OCI-LY7 (cell line): ENCODE results near the gene NPS. TPM values are rescaled to one million over a fixed set of nuclear protein-coding genes. Genes with fewer than 3 reads are reported as not detected.

Experiments
- BruUV-seq: library from RNA; stranded (reverse); fragments of 400-500 nt; replicated peaks from 2 replicates; lab custom pipeline; 2021; lab: Mats Ljungman, UMichigan
- CTCF ChIA-PET: fragments of 300-600 bp; sonication (Branson Sonifier 250); formaldehyde crosslinking; loops from one replicate; lab custom pipeline; 2022; ENCODE audit warnings: antibody characterized with exemption; ENCODE audit not compliant: unreplicated experiment; lab: Charles Lee
- POLR2A ChIA-PET: fragments of 300-600 bp; sonication (Branson Sonifier 250); formaldehyde crosslinking; loops from one replicate; lab custom pipeline; 2022; ENCODE audit warnings: antibody characterized with exemption; lab: Charles Lee
- DNase-seq: peaks from one replicate; pipeline ENCODE4 v3.0.0-alpha.2; 2015; ENCODE audit warnings: low spot score
- H2AFZ ChIP-seq: fragments of 200-600 bp; sonication (generic), shearing (Covaris generic); 2 replicates; pipeline ENCODE4 v1.6.1; 2014; ENCODE audit warnings: mild to moderate bottlenecking, antibody characterized with exemption, low read length, moderate library complexity
- H3K27ac ChIP-seq: fragments of 200-600 bp; sonication (generic); 2 replicates; pipeline ENCODE4 v1.5.1; 2014; ENCODE audit warnings: mixed run types, low read depth, mild to moderate bottlenecking, moderate library complexity, low read length, inconsistent platforms; ENCODE audit not compliant: poor library complexity, severe bottlenecking
- H3K36me3 ChIP-seq: fragments of 200-600 bp; sonication (generic); 2 replicates; pipeline ENCODE4 v1.6.1; 2014; ENCODE audit warnings: mild to moderate bottlenecking, antibody characterized with exemption, low read length, moderate library complexity, mixed read lengths; ENCODE audit not compliant: insufficient read depth
- H3K4me1 ChIP-seq: fragments of 200-600 bp; sonication (generic); 2 replicates; pipeline ENCODE4 v1.5.1; 2014; ENCODE audit warnings: mild to moderate bottlenecking, low read length; ENCODE audit not compliant: insufficient read depth, poor library complexity, severe bottlenecking
- H3K4me2 ChIP-seq: fragments of 200-600 bp; sonication (generic); 2 replicates; pipeline ENCODE4 v1.6.1; 2014; ENCODE audit warnings: mild to moderate bottlenecking, low read length
- H3K4me3 ChIP-seq: fragments of 200-600 bp; sonication (generic); 2 replicates; pipeline ENCODE4 v1.5.1; 2014; ENCODE audit warnings: mild to moderate bottlenecking, low read depth, low read length; ENCODE audit not compliant: poor library complexity, severe bottlenecking
- H3K79me2 ChIP-seq: fragments of 200-600 bp; sonication (generic); 2 replicates; pipeline ENCODE4 v1.6.1; 2016; ENCODE audit warnings: low read depth, mild to moderate bottlenecking, low read length, moderate library complexity, mixed read lengths; ENCODE audit not compliant: insufficient read depth
- H3K9me2 ChIP-seq: fragments of 200-600 bp; sonication (generic); 2 replicates; pipeline ENCODE4 v1.6.1; 2016; ENCODE audit warnings: mild to moderate bottlenecking, low read length, mixed read lengths; ENCODE audit not compliant: insufficient read depth
- H3K9me3 ChIP-seq: fragments of 200-600 bp; sonication (generic); 2 replicates; pipeline ENCODE4 v1.6.1; 2014; ENCODE audit warnings: mild to moderate bottlenecking, mixed run types, low read length, mixed read lengths
- H4K20me1 ChIP-seq: fragments of 200-600 bp; sonication (generic); 2 replicates; pipeline ENCODE4 v1.6.1; 2014; ENCODE audit warnings: mild to moderate bottlenecking, antibody characterized with exemption, low read length, moderate library complexity, mixed read lengths; ENCODE audit not compliant: insufficient read depth
- EZH2phosphoT487 ChIP-seq: fragments of 200-600 bp; sonication (generic); IDR thresholded peaks from 2 replicates; pipeline ENCODE4 v1.6.1; 2018; ENCODE audit warnings: low read depth, borderline replicate concordance, mild to moderate bottlenecking, mixed run types, antibody characterized with exemption, low read length, moderate library complexity, mixed read lengths
- intact Hi-C: fragments of 100-400 bp; cut with micrococcal nuclease; formaldehyde crosslinking; loops from one replicate; pipeline ENCODE4 v1.10.0; 2022; ENCODE audit not compliant: unreplicated experiment
- total RNA-seq, 2 experiments: library from RNA; depleted of rRNA in 1 of 2; stranded (reverse); fragments of >200 nt in 1 of 2; shearing (Covaris generic) in 1 of 2; gene quantifications; 2 replicates each; pipeline ENCODE4 v1.2.3, GENCODE V29; 2014 to 2022
- TF ChIP-seq, protein P1 (sequence below): fragments of 200-600 bp; sonication (generic); conservative IDR thresholded peaks from 2 replicates; pipeline ENCODE4 v1.5.1; 2014; ENCODE audit warnings: mild to moderate bottlenecking, antibody characterized with exemption, low read length, moderate library complexity, mixed read lengths

NPS gene
- total RNA-seq, 2 experiments from 2014 or later, result not detected

DNA sequence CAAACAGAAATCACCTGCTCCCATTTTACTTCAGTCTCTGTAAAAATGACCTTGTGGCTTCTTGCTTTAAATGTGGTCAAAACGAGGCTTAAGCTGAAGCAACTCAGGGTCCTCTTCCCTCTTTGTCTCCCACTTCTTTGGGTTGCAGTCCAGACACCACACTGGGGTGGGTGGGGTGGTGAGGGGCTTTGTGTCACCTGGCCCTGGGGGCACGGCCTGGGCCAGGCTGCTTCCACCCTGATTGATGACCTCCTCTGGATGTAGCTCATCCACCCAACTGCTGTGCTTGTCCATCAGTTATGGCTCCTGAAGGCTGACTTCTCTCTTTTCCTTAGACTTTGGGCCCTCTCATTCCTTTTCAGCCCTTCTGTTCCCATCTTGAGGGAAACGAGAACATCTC lies 26.8 kb upstream of the NPS start:
- Histone ChIP-seq H3K27ac (no peak overlapping the region), H2AFZ (no peak overlapping the region), H3K4me2 (no peak overlapping the region), H4K20me1 (no peaks in the 10 kb centered on the region), H3K36me3 (no peaks in the 10 kb centered on the region), H3K79me2 (no peaks in the 10 kb centered on the region), H3K9me3 (no peaks in the 10 kb centered on the region), H3K4me1 (no peaks in the 10 kb centered on the region), H3K9me2 (no peaks in the 10 kb centered on the region), H3K4me3 (no peak overlapping the region)
- TF ChIP-seq EZH2phosphoT487, result no peak
- TF ChIP-seq, protein P1, sequence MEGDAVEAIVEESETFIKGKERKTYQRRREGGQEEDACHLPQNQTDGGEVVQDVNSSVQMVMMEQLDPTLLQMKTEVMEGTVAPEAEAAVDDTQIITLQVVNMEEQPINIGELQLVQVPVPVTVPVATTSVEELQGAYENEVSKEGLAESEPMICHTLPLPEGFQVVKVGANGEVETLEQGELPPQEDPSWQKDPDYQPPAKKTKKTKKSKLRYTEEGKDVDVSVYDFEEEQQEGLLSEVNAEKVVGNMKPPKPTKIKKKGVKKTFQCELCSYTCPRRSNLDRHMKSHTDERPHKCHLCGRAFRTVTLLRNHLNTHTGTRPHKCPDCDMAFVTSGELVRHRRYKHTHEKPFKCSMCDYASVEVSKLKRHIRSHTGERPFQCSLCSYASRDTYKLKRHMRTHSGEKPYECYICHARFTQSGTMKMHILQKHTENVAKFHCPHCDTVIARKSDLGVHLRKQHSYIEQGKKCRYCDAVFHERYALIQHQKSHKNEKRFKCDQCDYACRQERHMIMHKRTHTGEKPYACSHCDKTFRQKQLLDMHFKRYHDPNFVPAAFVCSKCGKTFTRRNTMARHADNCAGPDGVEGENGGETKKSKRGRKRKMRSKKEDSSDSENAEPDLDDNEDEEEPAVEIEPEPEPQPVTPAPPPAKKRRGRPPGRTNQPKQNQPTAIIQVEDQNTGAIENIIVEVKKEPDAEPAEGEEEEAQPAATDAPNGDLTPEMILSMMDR, result no peak
- intact Hi-C loops, result no loop called here
- no TSS peak for BruUV-seq
- ChIA-PET CTCF (no interaction called here), POLR2A (interaction anchor here (0.6 kb wide), 1 partner anchor 46 kb away, joined by 4 read pairs; no protein-coding TSS in a partner anchor)
- no peak for DNase-seq

DNA sequence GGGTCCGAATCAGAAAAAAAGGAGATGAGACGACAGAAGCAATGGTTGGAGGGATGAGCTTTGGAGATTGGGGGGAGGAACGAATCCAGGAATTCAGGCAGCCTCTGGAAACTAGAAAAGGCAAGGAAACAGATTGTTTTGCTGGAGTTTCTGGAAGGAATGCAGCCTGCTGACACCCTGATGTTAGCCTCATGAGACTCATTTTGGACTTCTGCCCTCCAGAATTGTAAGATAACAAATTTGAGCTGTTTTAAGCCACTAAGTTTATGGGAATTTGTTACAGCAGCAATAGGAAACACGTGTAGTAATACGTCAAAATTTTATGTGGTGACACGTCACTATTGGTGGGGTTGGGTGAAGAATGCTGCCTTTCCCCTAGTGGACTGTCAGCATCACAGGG lies 25.6 kb upstream of the NPS start:
- no peak overlapping the region for H2AFZ ChIP-seq
- intact Hi-C loops, result no loop called here
- no TSS peak for BruUV-seq
- H3K4me2 ChIP-seq, result no peak overlapping the region
- H3K9me2 ChIP-seq, result no peaks in the 10 kb centered on the region
- H4K20me1 ChIP-seq, result no peaks in the 10 kb centered on the region
- H3K79me2 ChIP-seq, result no peaks in the 10 kb centered on the region
- CTCF ChIA-PET, result no interaction called here
- H3K4me3 ChIP-seq, result no peak overlapping the region
- H3K9me3 ChIP-seq, result no peaks in the 10 kb centered on the region
- no peak for DNase-seq
- H3K36me3 ChIP-seq, result no peaks in the 10 kb centered on the region
- POLR2A ChIA-PET, result no interaction called here
- H3K4me1 ChIP-seq, result no peaks in the 10 kb centered on the region
- no peak for TF ChIP-seq EZH2phosphoT487
- TF ChIP-seq, protein P1, result no peak
- no peak overlapping the region for H3K27ac ChIP-seq

DNA sequence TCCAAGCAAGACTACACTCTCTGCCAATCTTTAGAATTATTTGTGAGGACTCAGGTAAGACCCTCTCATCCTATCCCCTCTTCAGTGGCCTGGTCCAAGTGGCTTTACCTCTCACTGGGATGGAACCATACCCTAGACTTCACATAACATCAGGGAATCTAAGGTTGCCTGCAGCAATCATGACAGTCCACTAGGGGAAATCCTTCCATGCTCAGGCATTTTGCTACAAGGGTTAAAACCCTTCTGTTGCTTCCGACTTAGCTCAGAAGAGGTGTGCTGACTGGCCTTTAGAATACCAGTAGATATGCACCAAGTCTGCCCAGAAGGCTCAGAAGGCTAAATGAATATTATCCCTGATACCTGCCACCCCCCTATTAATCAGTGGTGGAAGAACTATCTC lies 24.9 kb upstream of the NPS start:
- no peaks in the 10 kb centered on the region for H3K4me1 ChIP-seq
- TF ChIP-seq EZH2phosphoT487, result no peak
- TF ChIP-seq, protein P1, result no peak; the same call in 1 of the 2 replicates
- no peaks in the 10 kb centered on the region for H3K9me2 ChIP-seq
- H3K4me2 ChIP-seq, result no peak overlapping the region
- intact Hi-C loops, result no loop called here
- no peaks in the 10 kb centered on the region for H3K9me3 ChIP-seq
- H4K20me1 ChIP-seq, result no peaks in the 10 kb centered on the region
- POLR2A ChIA-PET, result no interaction called here
- H3K36me3 ChIP-seq, result no peaks in the 10 kb centered on the region
- H2AFZ ChIP-seq, result no peak overlapping the region
- no peak overlapping the region for H3K27ac ChIP-seq
- BruUV-seq, result no TSS peak
- CTCF ChIA-PET, result no interaction called here
- no peaks in the 10 kb centered on the region for H3K79me2 ChIP-seq
- DNase-seq, result no peak
- H3K4me3 ChIP-seq, result no peak overlapping the region
